Right hindlimb (tissue), 1 donor: Measurements from ENCODE around the gene CD101.

Experiments used
- DNase-seq: peaks from one replicate; pipeline ENCODE4 v3.0.0-alpha.2; 2018

CD101 gene

DNA sequence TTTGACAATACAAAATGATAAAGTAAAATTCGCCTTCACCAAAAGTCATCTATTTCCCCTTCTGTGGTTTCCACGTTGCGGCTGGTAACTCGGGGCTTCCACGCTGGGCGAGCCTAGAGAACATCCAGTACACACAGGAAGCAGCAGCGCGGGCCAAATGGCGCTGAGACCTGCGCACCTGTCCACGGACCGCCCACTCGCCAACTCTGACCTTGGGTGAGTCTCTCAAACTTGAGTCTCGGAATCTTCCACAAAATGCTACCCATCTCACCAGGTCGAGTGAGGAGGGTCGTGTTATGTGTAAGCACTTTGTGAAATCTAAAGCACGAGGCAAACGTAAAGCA, 57.7 kb downstream of the CD101 start:
- DNase-seq = peak; percentile 48

DNA sequence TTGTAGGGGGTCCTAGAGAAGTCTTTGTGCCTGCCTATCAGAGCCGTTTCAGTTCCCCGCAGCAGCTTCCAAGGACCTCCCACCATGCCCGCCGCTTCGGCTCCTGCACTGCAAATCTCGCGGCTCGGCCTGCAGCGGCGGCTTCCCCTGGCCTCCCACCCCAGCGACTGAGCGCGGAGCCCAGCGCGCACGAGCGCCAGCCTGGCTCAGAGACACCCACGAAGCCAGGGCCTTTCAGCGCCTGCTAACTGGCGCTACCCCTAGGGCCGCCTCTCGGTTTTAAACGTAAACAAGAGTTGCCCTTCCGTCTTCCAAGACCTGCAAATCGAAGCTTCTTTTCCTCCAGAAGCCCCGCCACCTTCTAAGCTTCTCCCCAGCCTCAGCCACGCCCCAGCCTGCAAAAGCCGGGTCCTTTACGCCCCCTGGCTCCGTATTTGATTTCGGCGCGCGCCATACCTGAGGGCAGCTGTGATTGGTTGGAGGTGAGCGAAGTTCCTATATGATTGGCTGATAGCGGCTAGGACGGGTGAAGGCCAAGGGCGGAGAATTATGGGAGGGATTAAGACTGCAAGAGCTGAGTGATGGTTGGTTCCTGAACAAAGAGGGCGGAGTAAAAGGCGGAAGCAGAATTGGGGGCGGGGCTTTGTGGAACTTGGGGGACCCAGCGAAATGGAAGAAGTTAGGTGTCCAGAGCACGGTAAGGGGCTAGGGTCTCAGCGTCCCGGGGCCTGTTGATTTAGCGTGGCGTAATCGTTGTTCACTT, 58.3 kb downstream of the CD101 start, which contains the start of gene TTF2:
TSS of gene TTF2 (plus strand) at position 649 of the 763 bp plus-strand sequence. CDS start at position 670, 21 bp downstream.
- DNase-seq = peak; percentile 98

DNA sequence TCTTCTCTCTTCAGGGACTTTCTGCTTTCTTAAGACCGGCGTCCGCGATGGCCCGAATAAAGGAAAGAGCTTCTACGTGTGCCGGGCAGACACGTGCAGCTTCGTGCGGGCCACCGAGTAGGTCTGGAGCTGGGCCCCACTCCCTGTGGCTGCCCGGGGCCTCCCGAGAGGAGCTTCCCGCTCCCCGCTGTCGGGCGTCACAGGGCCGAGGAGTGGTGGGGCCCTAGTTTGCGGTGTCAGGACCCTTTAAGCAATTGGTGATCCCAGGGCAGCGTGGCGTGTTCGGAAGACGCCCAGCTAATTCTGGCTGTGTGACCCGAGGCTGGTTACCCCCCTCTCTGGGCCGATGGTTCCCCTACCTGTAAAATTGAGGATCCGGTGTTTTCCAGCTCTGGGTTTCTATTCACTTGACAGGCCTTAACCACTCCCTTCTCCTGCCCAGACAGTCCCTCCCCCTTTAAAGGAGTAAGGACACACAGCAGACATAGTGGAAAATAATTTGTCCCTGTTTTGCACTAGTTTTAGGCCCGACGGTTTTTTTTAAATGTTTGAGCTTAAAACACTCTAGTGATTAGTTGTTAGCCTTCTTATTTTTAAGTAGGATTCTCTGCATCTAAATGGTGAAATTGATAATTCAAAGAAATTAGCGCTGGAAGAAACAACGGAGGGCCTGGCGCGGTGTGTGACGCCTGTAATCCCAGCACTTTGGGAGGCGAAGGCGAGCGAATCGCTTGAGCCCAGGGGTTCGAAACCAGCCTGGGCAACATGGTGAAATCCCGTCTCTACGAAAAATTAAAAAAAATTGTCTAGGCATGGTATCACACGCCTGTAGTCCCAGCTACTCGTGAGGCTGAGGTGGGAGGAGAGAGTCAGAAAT, 59.1 kb downstream of the CD101 start:
- no peak for DNase-seq

DNA sequence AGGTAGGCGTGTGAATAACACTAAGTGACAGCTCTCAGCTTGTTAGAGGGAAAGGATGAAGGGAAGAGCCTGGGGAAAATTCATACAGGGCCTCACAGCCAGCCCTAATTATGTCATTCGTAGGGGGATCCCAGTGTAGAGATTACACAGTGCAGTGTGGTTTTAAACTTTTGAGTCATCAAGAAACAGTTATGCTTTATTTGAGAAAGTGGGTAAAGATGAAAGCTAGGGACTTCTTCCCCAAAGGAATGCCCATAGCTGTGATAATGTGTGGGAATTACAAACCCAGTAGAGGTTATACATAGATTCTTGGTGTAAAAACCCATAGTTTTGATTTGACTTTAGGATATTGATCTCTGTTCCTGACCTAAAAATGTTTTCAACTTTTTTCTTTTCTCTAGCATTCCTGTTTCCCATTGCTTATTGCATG, 60.4 kb downstream of the CD101 start:
- no peak for DNase-seq

DNA sequence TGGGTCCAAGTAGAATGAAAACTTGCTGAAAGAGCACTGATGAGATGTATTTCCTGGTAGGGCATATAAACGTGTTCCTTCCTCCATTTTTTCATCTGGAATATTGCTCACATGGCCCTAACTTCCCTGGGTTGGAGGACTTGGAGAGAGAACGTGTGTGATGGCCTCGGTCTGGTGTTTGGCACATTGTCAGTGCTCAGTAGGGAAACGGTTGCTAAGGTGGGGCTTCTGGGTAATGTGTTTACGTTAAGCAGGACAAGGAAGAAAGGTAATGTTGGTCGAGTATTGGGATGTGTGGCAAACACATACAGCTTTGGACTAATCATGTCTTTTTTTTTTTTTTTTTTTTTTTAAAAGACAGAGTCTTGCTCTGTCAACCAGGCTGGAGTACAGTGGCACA, 64.8 kb downstream of the CD101 start:
- no peak for DNase-seq

DNA sequence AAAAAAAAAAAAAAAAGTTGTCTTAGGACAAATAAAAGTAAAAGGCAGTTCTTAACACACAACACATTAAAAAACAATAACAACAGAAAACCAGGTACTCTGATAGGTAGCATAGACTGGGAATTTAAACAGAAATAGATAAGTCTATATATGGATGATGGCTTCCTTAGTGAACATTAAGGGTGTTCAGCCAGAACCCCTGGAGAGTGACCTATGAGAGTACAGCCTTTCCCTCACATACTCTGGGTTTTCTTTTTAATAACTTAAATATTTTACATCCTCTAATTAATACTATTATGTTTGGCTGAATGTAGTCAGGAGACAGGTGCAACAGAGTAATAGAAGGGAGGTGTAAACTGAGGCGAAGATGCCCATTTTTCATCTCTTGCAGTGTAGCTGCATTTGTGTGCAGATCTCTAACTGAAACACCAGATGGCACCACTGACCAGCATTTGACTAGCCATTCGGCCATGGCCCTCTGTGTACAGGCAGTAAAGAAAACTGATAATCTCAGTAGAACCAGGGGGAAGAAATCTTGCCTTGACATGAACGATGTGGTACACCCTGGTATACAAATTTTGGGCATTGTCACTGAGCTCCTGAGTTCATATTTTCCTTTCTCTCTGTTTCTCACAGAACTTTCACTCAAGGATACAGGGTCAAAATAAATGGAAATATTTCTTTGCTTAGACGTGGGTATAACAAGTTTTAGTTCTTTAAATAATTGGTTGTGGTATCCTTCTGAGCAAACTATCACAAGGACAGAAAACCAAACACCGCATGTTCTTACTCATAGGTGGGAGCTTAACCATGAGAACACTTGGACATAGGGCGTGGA, 66.2 kb downstream of the CD101 start:
- DNase-seq = peak; percentile 49

DNA sequence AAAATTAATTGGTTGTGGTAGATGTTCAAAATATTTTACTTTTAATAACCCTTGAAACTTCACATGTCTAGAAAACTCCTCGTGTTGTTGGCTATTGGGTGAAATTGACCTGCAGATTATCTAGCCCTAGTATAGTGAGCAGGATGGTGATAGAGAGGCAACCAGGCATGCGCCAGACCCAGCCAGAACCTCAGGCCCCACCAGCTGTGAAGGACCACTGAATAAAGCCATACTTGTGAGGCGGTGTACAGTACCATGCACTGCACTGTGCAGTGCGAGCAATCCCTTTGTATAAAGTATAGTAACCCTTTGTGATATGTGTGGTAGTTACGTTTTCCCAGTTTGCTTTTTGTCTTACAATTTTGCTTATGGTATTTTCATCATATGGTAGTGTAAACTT, 67.0 kb downstream of the CD101 start:
- DNase-seq = no peak

DNA sequence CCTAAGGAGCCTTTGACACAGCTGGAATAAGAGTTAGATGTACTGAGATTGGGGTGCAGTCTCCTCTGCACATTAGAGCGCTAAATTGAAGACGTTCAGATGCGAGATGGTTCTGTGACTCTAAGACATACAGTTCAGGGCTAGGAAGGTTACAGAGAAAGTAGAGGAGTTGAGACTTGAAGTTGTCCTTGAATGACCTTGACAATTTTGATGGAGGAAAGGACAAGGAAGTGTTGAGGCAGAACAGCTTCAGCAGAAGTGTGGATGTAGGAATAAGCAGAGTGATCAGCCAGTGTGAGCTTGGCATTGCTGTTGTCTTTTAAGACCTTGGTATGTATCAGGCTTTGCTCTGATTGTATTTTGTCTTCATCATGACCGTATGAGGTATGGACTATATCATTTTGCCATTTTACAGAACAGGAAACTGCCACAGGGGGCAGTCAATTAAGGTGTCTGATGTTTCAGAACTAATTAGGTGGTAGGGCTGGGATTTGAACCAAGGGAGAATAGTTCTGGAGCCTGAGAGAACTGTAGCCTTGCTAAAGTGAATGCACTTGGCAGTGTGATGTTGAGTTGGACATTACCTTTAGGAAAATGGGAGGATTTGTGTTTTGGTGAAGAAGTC, 67.8 kb downstream of the CD101 start:
- DNase-seq = no peak

DNA sequence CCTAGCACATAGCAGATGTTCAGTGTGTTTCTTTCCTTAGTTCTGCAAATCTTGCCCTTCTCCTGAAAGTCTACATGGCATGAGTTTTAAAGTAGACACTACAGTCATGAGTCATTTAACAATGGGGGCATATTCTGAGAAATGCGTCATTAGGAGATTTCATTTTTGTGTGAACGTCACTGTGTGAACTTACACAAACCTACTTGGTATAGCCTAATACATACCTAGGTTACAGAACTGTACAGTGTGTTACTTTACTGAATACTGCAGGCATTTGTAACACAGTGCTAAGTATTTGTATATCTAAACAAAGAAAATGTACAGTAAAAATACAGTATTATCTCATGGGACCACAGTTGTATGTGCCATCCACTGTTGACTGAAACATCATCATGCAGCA, 68.6 kb downstream of the CD101 start:
- no peak for DNase-seq

DNA sequence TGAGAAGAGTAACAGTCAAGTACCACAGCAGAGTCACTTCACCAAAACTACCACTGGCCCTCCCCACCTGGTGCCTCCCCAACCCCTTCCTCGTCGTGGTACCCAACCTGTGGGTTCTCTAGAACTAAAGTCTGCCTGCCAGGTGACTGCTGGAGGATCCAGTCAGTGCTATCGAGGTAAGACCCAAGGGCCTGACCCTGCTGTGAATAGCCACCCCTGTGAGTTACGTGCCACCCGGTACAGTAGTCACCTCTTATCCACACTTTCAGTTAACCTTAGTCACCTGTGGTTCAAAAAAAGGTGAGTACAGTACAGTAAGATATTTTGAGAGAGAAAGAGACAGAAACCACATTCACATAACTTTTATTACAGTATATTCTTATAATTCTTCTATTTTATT, 75.1 kb downstream of the CD101 start:
- DNase-seq = no peak

DNA sequence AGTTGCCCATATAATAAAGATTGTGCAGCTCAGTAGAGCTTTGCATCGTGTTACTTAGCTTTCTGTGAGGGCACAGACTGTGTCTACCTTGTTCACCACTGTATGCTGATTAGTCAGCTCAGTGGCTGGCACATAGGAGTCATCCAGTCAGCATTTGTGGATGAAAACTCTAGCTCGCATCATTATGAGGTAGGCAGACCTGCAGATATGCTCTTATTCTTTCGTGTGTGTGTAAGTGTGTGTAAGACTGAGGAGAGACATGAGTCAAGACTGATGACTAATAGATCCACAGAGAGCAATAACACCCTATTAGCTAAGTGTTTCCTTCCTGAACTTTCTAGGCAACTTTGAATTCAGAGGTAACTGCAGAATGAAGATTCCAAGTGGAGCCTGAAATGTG, 75.7 kb downstream of the CD101 start:
- DNase-seq = no peak

DNA sequence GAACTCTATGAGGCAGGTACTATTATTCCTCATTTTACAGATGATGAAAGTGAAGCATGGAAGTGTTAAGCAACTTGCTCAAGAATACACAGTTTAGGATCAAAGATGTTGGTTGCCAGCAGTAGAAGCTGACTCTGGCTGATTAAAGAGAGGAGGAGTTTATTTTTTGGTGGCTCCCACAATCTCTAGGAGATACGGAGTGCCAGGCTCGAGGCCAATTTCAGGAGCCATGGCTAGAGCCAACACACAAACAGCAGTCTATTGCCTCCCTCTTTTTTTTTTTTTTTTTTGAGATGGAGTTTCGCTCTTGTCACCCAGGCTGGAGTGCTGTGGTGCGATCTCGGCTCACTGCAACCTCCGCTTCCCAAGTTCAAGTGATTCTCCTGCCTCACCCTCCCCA, 78.2 kb downstream of the CD101 start:
- DNase-seq = no peak

DNA sequence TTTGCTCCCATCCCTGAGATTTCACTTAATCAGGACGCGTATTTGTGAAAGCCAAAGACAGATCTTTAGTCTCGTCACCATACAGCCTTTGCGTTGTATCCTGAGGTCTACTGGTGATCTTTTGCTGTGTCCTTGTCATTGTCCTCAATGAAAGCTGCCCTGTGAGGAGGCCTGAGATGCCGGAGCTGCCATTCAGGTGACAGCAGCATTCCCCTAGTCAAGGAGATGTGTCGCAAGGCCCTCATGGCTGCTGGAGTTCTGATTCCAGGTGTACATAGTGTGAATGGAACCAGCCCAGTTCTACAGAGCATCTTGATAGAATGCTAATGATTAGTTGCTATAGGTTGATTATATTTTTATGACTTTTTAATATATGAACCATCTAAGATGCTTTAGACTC, 82.7 kb downstream of the CD101 start:
- no peak for DNase-seq
